Islet of Langerhans (tissue), 1 donor: Measurements from ENCODE around the gene SERHL2.
"Not testable (repeated sequence)": the region's sequence is repeated elsewhere in the genome, so short reads cannot be mapped to it uniquely, and the experiment has no call there.

Experiments
- FAIRE-seq: peaks from one replicate; lab custom pipeline; 2011; peaks lifted over from hg19 to GRCh38; lab: Jason Lieb, UNC

The SERHL2 gene

GRCh38 chr22:42574468-42574867 is 20.7 kb downstream of the SERHL2 start:
- not testable (repeated sequence) for FAIRE-seq

GRCh38 chr22:42575996-42576574 is 22.3 kb downstream of the SERHL2 start:
- not testable (repeated sequence) for FAIRE-seq

GRCh38 chr22:42577141-42577540 is 23.4 kb downstream of the SERHL2 start:
- not testable (repeated sequence) for FAIRE-seq

GRCh38 chr22:42577623-42578240 is 24.0 kb downstream of the SERHL2 start:
- no peak for FAIRE-seq

- not testable (repeated sequence) for FAIRE-seq
These were observed 26.3 kb downstream of the SERHL2 start for GRCh38 chr22:42580040-42580439.

GRCh38 chr22:42581194-42581761 is 27.5 kb downstream of the SERHL2 start:
- not testable (repeated sequence) for FAIRE-seq

GRCh38 chr22:42581762-42582716 is 28.3 kb downstream of the SERHL2 start:
- no peak for FAIRE-seq

- FAIRE-seq: no peak
These were observed 29.2 kb downstream of the SERHL2 start for GRCh38 chr22:42582987-42583386.

GRCh38 chr22:42584364-42584940 is 30.7 kb downstream of the SERHL2 start:
- FAIRE-seq: no peak

GRCh38 chr22:42585096-42585495 is 31.3 kb downstream of the SERHL2 start:
- FAIRE-seq: no peak

GRCh38 chr22:42586381-42586780 is 32.6 kb downstream of the SERHL2 start:
- FAIRE-seq: no peak

- no peak for FAIRE-seq
These were observed 33.9 kb downstream of the SERHL2 start for GRCh38 chr22:42587588-42588175.

- no peak for FAIRE-seq
These were observed 38.2 kb downstream of the SERHL2 start for GRCh38 chr22:42591987-42592386.

GRCh38 chr22:42595434-42595833 is 41.7 kb downstream of the SERHL2 start:
- no peak for FAIRE-seq

- FAIRE-seq: no peak
These were observed 42.6 kb downstream of the SERHL2 start for GRCh38 chr22:42596336-42596735.

- no peak for FAIRE-seq
These were observed 43.2 kb downstream of the SERHL2 start for GRCh38 chr22:42596863-42597530.

GRCh38 chr22:42601879-42602465 is 48.2 kb downstream of the SERHL2 start:
- no peak for FAIRE-seq

- FAIRE-seq: no peak
These were observed 48.7 kb downstream of the SERHL2 start for GRCh38 chr22:42602470-42602869.

- FAIRE-seq: no peak
These were observed 49.7 kb downstream of the SERHL2 start for GRCh38 chr22:42603427-42603826.

- no peak for FAIRE-seq
These were observed 50.6 kb downstream of the SERHL2 start for GRCh38 chr22:42604403-42604802.

GRCh38 chr22:42607641-42608040 is 53.9 kb downstream of the SERHL2 start:
- FAIRE-seq: not testable (repeated sequence)
